Astrocyte of the cerebellum (primary cell): ENCODE results near the gene LMF1.

ENCODE experiments used
- DNase-seq: peaks from one replicate; pipeline ENCODE4 v3.0.0-alpha.2; 2011; ENCODE audit warnings: low read depth
- H3K4me3 ChIP-seq: 2 replicates; pipeline ENCODE4 v1.5.1; 2011; ENCODE audit warnings: mild to moderate bottlenecking, low read depth, low read length, moderate library complexity
- CTCF ChIP-seq: IDR thresholded peaks from 2 replicates; pipeline ENCODE4 v1.5.1; 2012; ENCODE audit warnings: low read length, low read depth, moderate library complexity, mild to moderate bottlenecking; ENCODE audit errors: missing control alignments
- in situ Hi-C: cut with HindIII; loops from 2 replicates; pipeline ENCODE4 v1.10.0; 2017; ENCODE audit warnings: low sequenced_read_pairs

LMF1 gene

GRCh38 chr16:870856-871561 lies 99.8 kb downstream of the LMF1 start:
- in situ Hi-C loops, result no loop called here
- DNase-seq, result no peak
- H3K4me3 ChIP-seq, result no peak overlapping the region
- no peak for TF ChIP-seq CTCF

- no peak for DNase-seq
- in situ Hi-C loops, result no loop called here
- H3K4me3 ChIP-seq, result no peak overlapping the region
- no peak for TF ChIP-seq CTCF
Observed at GRCh38 chr16:869823-870641, 100.8 kb downstream of the LMF1 start.

GRCh38 chr16:868846-869822 lies 101.7 kb downstream of the LMF1 start:
- DNase-seq, result no peak
- TF ChIP-seq CTCF, result no peak
- no peak overlapping the region for H3K4me3 ChIP-seq
- in situ Hi-C loops, result no loop called here

- no peak for DNase-seq
- H3K4me3 ChIP-seq, result no peak overlapping the region
- in situ Hi-C loops, result no loop called here
- no peak for TF ChIP-seq CTCF
Observed at GRCh38 chr16:868386-868755, 102.4 kb downstream of the LMF1 start.

GRCh38 chr16:867421-868385 lies 103.1 kb downstream of the LMF1 start:
- TF ChIP-seq CTCF, result no peak
- DNase-seq, result no peak
- in situ Hi-C loops, result no loop called here
- H3K4me3 ChIP-seq, result no peak overlapping the region
